Measurements from ENCODE around the gene LOXHD1.

LOXHD1 gene

DNA sequence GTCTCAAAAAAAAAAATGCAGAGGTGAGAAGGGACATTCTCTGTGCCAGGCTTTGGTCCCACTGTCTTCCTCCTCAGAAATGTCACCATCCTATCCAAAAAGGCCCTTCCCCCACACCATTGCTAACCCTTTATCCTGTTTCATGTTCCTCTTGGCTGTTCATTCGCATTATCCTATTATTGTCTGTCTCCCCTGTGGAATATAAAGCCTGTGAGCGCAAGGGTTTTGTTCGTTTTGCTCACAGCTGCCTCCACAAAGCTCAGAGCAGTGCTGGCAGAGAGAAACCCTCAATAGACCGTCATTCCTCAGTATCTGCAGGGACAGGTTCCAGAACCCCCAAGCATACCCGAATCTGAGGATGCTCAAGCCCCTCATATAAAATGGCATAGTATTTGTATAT, 91.8 kb downstream of the LOXHD1 start:
- H3F3A ChIP-seq (ENCODE audit: insufficient read depth, low read length): no peaks in the 10 kb centered on the region
- no peaks in the 10 kb centered on the region for H3K4me1 ChIP-seq (ENCODE audit: insufficient read depth, low read length, severe bottlenecking)
- no peaks in the 10 kb centered on the region for H4K20me1 ChIP-seq (ENCODE audit: insufficient read depth, low read length)
- H3K4me2 ChIP-seq (ENCODE audit: low read length): no peak overlapping the region
- TF ChIP-seq EZH2 (IDR thresholded peaks at IDR 0.05; ENCODE audit: borderline replicate concordance, low read length): no peak
- TF ChIP-seq, protein P1, sequence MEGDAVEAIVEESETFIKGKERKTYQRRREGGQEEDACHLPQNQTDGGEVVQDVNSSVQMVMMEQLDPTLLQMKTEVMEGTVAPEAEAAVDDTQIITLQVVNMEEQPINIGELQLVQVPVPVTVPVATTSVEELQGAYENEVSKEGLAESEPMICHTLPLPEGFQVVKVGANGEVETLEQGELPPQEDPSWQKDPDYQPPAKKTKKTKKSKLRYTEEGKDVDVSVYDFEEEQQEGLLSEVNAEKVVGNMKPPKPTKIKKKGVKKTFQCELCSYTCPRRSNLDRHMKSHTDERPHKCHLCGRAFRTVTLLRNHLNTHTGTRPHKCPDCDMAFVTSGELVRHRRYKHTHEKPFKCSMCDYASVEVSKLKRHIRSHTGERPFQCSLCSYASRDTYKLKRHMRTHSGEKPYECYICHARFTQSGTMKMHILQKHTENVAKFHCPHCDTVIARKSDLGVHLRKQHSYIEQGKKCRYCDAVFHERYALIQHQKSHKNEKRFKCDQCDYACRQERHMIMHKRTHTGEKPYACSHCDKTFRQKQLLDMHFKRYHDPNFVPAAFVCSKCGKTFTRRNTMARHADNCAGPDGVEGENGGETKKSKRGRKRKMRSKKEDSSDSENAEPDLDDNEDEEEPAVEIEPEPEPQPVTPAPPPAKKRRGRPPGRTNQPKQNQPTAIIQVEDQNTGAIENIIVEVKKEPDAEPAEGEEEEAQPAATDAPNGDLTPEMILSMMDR (IDR thresholded peaks at IDR 0.05; ENCODE audit: low read length): no peak
- 0 out of 2 replicates have a peak, but pooled peaks cover 4% of the 10 kb centered on the region for H3K27me3 ChIP-seq (ENCODE audit: insufficient read depth, low read length)
- no peaks in the 10 kb centered on the region for H3K36me3 ChIP-seq (ENCODE audit: insufficient read depth, low read length)
- no peak overlapping the region for H3K9ac ChIP-seq (ENCODE audit: low read length)
- H3K9me2 ChIP-seq (ENCODE audit: low read depth, low read length): no peaks in the 10 kb centered on the region
- H2AFZ ChIP-seq (ENCODE audit: low read length): no peak overlapping the region
- H3K79me2 ChIP-seq (ENCODE audit: insufficient read depth, low read length): no peaks in the 10 kb centered on the region
- no peaks in the 10 kb centered on the region for H3K9me3 ChIP-seq (ENCODE audit: low read length)
- no peak overlapping the region for H3K27ac ChIP-seq (ENCODE audit: low read depth, low read length, poor library complexity, severe bottlenecking)
- H3K4me3 ChIP-seq (ENCODE audit: low read depth, low read length, poor library complexity, severe bottlenecking): no peak overlapping the region

DNA sequence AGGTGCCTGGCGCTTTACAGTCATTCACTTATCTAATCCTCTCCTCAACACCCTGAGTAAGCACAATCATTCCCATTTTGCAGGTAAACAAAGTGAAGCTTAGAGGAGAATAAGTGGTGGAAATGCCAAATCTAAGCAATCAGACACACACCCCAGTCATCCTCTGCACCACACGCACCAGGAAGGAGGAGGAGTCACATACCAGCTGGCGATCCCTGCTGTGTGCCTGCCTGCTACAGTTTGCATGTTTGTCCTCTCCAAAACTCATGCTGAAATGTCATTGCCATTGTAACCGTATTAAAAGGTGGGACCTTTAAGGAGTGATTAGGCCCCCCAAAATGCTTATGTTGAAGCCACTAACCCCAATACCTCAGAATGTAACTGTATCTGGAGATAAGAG, 93.7 kb downstream of the LOXHD1 start:
- Histone ChIP-seq H3K79me2 (ENCODE audit: insufficient read depth, low read length) (no peaks in the 10 kb centered on the region), H3K4me3 (ENCODE audit: low read depth, low read length, poor library complexity, severe bottlenecking) (no peak overlapping the region), H3K9ac (ENCODE audit: low read length) (no peak overlapping the region), H3K4me1 (ENCODE audit: insufficient read depth, low read length, severe bottlenecking) (no peaks in the 10 kb centered on the region), H3K4me2 (ENCODE audit: low read length) (no peak overlapping the region), H3K36me3 (ENCODE audit: insufficient read depth, low read length) (no peaks in the 10 kb centered on the region), H4K20me1 (ENCODE audit: insufficient read depth, low read length) (no peaks in the 10 kb centered on the region), H3F3A (ENCODE audit: insufficient read depth, low read length) (no peaks in the 10 kb centered on the region), H3K9me2 (ENCODE audit: low read depth, low read length) (no peaks in the 10 kb centered on the region), H3K27ac (ENCODE audit: low read depth, low read length, poor library complexity, severe bottlenecking) (no peak overlapping the region), H2AFZ (ENCODE audit: low read length) (no peak overlapping the region), H3K9me3 (ENCODE audit: low read length) (no peaks in the 10 kb centered on the region), H3K27me3 (ENCODE audit: insufficient read depth, low read length) (0 out of 2 replicates have a peak, but pooled peaks cover 4% of the 10 kb centered on the region)
- TF ChIP-seq, protein P1 (IDR thresholded peaks at IDR 0.05; ENCODE audit: low read length): no peak
- TF ChIP-seq EZH2 (IDR thresholded peaks at IDR 0.05; ENCODE audit: borderline replicate concordance, low read length): no peak

DNA sequence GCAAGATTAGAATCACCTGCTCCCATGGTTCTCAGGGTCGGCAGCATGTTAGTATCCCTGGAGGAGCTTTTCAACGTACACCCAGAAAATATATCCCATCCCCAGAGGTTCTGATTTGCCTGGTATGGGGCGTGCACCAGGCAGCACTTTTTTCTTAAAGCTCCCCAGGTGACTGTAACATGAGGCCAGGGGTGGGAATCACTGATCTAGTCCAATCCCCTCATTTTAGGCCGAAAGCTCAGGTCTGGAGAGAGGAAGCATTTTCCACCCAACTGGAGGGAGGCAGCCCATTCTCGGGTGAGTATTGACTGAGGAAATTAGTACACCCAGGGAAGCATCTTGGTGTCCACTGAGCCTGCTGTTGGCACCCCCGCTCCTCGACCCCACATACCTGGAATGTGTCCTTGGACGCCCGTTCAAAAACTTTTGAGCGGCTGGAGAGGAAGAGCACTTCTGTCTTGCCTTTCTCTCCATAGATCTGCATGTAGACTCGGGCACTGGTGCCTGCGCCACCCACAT, 94.3 kb downstream of the LOXHD1 start:
- H3K4me2 ChIP-seq (ENCODE audit: low read length): no peak overlapping the region
- H3K36me3 ChIP-seq (ENCODE audit: insufficient read depth, low read length): no peaks in the 10 kb centered on the region
- no peak overlapping the region for H3K4me3 ChIP-seq (ENCODE audit: low read depth, low read length, poor library complexity, severe bottlenecking)
- H3K9ac ChIP-seq (ENCODE audit: low read length): no peak overlapping the region
- H3K27me3 ChIP-seq (ENCODE audit: insufficient read depth, low read length): 0 out of 2 replicates have a peak, but pooled peaks cover 4% of the 10 kb centered on the region
- TF ChIP-seq EZH2 (IDR thresholded peaks at IDR 0.05; ENCODE audit: borderline replicate concordance, low read length): no peak
- TF ChIP-seq, protein P1 (IDR thresholded peaks at IDR 0.05; ENCODE audit: low read length): no peak
- H3F3A ChIP-seq (ENCODE audit: insufficient read depth, low read length): no peaks in the 10 kb centered on the region
- H3K4me1 ChIP-seq (ENCODE audit: insufficient read depth, low read length, severe bottlenecking): no peaks in the 10 kb centered on the region
- no peak overlapping the region for H3K27ac ChIP-seq (ENCODE audit: low read depth, low read length, poor library complexity, severe bottlenecking)
- no peaks in the 10 kb centered on the region for H3K79me2 ChIP-seq (ENCODE audit: insufficient read depth, low read length)
- no peaks in the 10 kb centered on the region for H3K9me2 ChIP-seq (ENCODE audit: low read depth, low read length)
- no peaks in the 10 kb centered on the region for H4K20me1 ChIP-seq (ENCODE audit: insufficient read depth, low read length)
- H3K9me3 ChIP-seq (ENCODE audit: low read length): no peaks in the 10 kb centered on the region
- H2AFZ ChIP-seq (ENCODE audit: low read length): no peak overlapping the region
